NCI-H1105 treated with DMSO at 0.1 percent for 48 hours (cell line): ENCODE measurements around the gene JMJD6.
"Not testable (repeated sequence)": the region's sequence is repeated elsewhere in the genome, so short reads cannot be mapped to it uniquely, and the experiment has no call there.

Experiments used
- DNase-seq: peaks from one replicate; lab custom pipeline; 2025; lab: John Stamatoyannopoulos, UW

JMJD6 gene

DNA sequence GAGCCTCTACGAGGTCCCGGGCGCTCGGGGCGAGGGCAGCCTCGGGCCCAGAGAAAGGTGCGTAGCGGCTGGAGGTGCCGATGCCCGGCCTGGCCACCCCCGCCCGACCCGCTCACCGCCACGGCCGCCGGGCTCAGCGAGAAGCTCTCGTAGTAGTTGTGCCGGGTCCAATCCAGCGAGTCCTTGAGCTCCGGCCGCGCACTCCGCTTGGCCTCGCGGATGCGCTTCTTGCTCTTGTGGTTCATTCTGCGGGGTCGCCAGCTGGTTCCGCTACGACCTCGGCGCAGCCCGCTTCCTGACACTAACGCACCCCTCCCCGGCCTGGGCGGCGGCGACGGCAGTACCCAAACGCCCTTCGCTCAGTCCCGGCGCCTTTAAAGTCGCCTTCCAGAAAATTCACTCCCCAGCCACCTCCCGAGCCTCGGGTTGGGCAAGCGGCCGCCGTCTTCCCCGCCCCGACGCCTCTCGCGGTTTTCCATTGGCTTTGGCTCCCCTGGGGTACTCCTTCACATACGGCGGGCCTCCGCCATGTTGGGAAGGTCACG is at the start of gene JMJD6:
JMJD6 (minus strand) TSS at position 376 of the 545 bp plus-strand sequence; CDS start at position 245, 131 bp downstream.
- peak; percentile 95 for DNase-seq

DNA sequence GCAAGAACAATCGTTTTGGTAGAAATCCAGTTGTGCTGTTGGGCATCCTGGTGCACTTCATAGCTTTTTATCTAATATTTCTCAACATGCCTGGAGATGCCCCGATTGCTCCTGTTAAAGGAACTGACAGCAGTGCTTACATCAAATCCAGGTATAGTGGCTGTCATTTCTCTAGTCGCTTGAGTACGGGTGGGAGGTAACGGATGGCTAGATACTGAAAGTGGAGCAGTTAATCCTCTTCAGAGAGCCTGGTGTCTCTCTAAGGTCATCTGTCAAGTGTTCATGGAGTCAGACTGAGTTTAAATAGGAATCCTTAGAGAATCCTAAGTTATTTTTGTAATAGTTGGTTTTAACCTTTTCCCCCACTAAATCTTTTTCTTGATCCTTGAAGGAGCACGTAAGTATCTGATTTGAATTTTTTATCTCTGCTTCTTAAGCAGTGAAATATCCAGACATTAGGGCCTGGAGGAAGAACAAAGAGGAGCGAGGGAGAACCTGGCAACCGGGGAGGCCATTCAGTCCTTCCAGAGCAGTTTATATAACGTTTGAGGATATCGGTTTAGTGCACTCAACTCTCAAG is 48.7 kb upstream of the JMJD6 start:
- DNase-seq, result no peak

DNA sequence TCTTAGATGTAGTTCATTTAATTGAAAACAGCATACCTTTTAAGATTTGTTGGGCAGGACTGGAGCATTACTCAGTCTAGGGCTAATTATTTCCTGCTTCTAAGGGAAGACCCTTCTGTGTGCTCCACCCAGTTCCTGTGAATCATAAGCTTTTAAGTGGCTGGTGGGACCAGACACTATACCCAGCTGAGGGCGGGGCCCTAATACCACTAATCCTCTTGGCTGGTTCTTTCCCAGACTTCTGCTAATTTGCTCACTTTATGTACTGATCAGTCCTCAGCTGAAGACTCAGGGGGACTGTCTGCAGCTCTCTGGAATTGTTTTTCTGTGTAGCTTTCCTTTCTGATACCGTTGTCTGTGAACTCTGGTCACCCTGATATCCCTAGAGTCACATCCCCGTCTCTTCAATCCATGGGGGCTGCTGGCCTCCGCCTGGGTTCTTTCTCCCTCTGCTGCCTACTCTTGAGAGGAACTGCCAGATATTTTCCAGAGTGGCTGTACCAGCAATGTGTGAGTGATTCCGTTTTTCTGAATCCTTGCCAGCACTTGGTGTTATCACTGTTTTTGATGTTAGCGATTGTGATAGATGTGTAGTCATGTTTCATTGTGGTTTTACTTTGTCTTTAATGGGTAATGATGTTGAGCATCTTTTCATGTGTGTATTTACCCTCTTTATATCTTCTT is 46.6 kb upstream of the JMJD6 start:
- DNase-seq, result no peak

DNA sequence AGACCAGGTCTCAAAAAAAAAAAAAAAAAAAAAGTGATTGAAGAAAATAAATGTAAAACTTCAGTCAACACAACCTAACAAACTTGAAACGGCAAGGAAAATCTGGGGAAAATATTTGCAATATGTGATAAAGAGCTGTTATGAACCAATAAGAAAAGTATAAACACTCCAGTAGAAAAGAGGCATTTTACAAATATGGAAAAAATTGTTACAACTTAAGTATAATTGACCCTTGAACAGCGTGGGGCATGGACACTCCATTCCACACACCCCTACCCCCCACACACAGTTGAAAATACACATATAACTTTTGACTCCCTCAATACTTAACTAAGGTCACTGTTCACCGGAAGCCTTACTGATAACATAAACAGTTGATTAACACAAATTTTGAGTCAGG is 32.2 kb upstream of the JMJD6 start:
- no peak for DNase-seq

DNA sequence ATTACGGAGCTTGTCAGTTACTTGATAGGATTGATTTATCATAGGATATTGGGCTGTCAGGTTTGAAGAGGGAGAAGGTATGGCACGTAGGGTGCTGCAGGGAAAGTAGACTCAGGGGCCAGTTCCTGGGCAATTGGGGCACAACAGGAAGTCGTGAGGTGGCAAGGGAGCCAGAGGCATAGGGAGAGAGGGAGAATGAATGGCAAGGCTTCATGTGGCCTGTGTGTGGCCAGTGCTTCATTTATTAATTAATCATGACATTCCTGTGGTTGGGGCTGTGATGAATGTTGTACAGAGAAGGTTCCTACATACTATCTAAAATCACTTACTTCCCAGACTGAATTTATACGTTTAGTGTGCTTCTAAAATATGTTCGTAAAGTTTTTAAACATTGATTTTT is 30.9 kb upstream of the JMJD6 start:
- DNase-seq, result no peak

DNA sequence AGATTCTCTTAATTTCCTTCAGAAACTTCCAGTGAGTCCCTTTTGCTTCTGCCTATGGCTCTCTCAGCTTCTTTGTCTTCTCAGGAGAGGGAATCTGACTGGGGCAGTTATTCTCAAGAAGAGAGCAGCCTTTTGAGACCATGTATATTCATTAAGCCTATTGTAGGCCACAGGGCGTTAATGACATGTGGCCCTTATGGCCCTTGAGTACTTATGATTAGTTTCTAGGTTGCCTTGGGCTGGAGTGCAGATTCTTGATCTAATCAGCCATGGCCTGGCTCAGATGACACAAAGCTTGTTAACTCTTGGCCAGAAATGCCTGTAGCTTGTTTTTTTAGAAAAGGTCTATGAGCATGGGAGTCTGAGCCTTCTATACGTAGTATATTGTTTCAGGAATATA is 28.9 kb upstream of the JMJD6 start:
- no peak for DNase-seq

DNA sequence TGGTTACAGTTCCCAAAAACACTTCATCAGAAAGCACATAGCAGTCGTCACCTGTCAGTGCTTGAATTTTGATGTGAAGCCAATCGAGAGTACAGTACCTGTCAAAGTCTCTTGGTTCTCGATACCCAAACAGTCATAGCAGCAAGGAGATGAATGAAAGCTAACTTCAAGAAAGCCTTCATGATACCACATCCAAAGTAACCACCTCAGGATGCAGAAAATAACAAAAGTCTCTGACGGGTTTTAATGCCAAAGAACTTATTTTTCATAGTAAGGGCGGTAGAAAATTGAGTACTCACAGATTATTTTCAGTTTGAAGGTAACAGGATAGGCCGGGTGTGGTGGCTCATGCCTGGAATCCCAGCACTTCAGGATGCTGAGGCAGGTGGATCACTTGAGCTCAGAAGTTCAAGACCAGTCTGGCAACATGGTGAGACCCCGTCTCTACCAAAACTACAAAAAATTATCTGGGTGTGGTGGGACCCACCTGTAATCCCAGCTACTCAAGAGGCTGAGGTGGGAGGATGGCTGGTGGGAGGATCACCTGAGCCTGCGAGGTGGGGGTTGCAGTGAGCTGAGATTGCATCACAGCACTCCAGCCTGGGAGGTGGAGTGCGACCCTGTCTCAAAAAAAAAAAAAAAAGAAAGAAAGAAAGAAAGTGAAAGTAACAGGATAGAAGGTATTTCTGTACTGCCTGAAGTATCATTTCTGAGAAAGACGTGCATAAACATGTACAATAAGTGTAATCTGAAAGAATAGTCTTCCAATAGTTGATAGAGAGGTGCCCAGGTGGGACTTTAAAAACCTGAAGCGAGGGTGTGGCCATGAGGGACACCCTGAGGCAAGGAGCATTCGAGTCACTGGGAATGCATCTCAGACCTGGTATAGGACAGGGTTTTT is 26.9 kb upstream of the JMJD6 start:
- no peak for DNase-seq

DNA sequence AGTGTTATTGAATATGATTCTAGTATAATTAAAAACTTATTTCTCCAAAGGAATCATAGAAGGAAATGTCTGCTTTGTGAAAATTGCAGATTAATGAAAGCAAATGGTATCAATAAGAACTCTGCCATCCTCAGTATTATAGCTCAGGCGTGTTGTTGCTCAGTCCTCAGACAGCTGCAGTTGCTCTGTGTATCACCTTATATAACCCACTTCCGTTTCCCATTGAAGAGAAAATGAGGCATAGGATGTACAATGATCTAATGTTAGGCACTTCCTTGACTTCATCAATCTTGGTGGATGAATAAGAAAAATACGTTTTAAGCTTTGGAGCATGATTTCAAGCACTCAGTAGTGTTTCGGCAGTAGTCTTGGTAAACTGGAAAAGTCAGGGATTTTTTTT is 25.6 kb upstream of the JMJD6 start:
- no peak for DNase-seq

DNA sequence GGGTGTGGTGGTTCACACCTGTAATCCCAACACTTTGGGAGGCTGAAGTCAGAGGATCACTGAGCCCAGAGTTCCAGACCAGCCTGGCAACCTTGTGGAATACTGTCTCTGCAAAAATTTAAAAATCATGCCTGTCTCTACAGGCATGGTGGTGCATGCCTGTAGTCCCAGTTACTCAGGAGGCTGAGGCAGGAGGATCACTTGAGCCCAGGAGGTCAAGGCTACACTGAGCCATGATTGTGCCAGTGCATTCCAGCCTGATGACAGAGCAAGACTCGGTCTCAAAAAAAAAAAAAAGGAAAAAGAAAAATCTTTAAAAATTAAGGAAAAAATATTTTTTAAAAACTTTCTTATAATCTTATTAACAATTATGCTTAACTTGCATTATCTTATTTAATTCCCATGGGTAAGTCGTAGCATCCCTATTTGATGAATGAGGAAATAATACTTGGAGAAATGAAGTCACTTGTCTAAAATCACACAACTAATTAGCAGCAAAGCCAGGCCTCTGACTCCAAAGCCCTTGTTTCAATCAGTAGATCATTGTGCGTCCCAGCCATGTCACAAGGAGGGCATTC is 25.1 kb upstream of the JMJD6 start:
- no peak for DNase-seq

DNA sequence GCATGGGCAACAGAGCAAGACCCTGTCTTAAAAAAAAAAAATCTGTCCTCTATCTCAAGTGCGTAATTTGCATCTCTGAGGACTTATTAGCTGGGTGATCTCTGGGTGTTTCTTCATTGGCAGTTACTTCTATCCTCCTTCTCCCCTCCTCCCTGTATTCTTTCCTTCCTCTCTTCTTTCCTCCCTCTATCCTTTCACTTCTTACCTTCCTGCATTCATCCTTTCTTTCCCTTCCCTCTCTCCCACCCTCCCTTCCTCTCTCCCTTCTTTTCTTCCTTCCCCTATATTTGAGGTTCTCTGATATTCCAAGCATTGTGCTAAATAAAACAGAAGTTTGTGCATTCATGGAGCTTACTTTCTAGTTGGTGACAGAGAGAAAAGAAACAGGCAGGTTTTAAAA is 22.3 kb upstream of the JMJD6 start:
- no peak for DNase-seq

DNA sequence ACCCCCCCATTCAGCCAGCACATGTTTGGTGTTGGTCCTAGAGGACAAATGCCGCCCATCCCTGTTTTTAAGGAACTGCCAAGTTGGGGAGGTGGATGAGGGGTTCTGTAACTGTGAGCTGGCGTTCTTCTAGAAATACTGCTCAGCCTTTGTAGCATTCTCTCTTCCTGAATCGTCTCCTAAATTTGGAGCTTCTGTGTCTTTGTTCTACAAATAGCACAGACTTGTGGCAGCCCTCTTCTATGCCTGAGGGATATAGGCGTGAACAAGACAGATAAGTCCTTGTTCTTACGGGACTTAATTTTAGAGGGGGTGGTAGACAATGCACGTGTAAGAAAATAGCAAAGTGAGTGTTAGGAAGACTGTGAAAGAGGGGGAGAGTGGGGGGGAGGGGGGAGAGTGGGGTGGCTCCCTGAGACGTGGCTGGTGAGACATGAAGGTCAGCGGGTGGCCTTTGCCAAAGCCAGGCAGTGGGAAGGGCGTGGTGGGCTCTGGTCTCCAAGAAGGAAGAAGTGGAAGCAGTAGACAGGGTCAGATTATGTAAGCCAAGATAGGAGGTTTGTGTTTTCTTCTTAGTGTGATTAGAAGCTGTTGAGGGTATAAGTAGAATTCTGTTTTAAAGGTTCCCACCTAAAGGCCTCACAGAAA is 21.4 kb upstream of the JMJD6 start:
- DNase-seq, result no peak

DNA sequence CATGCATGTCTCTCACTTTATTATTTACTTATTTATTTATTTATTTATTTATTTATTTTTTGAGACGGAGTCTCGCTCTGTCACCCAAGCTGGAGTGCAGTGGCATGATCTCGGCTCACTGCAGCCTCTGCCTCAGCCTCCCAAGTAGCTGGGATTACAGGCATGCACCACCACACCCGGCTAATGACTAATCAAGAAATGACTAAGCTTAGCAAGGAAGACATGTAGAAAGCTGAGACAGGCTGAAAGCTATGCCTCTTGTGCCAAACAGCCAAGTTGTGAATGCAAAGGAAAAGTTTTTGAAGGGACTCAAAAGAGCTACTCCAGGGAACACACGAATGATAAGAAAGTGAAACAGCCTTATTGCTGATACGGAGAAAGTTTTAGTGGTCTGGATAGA is 19.4 kb upstream of the JMJD6 start:
- not testable (repeated sequence) for DNase-seq

DNA sequence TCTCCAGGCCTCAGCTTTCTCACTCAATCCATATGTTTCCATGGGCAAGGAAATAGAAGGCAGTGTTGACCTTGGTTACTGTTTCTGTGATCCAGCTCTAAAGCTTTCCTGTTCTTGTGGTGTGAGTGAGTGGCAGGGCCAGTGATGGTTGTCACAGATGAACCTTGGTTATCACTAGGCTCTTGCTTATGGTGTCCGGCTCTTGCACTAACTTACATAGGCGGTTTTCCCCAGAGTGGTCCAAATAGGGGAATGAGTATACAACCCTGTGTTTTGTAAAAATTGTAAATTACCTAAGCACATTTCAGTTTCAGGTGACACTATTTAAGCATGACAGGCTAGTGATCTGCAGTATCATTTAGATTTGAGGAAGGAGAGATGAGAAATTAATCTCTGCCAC is 18.3 kb upstream of the JMJD6 start:
- DNase-seq, result no peak

DNA sequence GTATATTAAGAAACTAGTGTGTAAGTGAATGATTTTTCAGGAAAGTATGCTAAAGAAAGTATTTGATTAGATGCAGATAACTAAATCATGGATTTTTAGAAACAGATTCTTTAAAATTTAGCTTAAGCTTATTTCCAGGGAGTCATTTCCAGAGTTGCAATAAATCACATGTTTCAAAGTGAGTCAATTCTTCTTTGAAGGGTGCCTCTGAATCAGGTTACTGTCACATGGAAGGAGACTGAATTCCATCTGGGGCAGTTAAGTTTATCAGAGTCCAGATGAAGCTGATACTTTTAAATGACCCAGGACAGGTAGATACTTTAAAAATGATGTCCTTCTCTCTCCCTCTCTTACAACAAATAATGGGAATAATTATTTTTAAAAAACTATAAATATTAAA is 16.6 kb upstream of the JMJD6 start:
- DNase-seq, result no peak

DNA sequence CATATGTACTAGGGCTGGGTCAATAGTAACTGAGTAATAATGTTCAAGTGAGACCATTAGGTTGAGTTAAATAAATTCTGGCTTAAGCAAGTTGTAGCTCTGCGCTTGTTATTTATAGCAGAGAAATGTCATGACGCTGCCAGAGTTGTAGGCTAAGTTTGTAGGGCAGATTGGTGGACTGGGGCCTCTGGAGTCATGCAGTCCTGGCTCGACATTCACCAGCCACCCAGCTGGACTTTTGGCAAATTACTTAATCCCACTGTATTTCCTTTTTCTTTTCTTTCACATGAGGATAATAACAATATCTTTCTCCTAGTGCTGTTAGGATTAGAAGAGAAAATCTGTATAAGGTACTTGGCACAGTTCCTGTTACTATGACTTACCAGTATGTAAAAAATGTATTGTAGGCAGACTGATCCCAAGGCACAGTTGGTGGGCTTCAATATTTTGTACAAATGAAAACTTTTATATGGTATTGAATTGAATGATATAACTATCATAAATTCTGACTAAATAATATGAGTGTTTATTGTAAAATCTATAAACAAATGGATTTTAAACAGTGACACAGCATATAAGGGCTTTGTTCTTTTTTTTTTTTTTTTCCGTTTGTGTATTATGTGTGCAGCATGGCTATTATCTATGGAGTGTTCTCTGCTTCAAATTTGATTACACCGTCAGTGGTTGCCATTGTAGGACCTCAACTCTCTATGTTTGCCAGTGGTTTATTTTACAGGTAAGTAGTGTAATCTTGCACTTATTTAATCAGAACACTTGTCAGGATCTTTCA is 14.1 kb upstream of the JMJD6 start:
- DNase-seq, result no peak

DNA sequence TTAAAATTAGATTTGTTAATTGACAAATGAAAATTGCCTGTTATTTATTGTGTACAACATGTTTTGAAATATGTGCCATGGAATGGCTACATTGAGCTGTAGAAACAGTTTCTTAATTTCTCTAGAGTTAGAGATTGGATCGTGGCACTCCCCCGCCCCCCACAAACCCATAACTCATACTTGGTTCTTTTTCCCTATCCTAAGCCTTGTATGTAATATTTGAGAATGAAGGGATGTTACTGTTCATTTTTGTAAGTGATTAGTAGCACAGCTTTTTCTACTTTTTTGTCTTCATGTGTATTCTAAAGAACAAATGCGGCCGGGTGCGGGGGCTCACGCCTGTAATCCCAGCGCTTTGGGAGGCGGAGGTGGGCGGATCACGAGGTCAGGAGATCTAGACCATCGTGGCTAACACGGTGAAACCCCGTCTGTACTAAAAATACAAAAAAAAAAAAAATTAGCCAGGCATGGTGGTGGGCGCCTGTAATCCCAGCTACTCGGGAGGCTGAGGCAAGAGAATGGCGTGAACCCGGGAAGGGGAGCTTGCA is 13.2 kb upstream of the JMJD6 start:
- not testable (repeated sequence) for DNase-seq

DNA sequence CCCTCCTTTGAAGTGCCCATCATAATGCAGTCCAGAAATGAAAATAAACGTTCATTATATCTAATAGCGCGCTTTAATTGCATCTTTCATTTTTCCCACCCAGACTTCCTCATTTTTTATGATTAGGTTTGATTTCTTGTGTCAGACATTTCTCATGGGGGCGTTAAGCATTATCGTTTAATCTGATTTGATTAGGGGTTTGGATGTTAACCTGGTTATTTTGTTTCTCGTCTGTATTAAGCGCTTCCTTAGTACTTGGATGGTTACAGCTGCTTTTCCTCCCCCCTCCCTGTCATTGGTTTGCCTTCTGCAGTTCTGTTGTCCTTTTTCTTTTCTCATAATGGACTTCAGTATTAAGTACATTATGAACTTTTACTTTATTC is 12.1 kb upstream of the JMJD6 start:
- no peak for DNase-seq

DNA sequence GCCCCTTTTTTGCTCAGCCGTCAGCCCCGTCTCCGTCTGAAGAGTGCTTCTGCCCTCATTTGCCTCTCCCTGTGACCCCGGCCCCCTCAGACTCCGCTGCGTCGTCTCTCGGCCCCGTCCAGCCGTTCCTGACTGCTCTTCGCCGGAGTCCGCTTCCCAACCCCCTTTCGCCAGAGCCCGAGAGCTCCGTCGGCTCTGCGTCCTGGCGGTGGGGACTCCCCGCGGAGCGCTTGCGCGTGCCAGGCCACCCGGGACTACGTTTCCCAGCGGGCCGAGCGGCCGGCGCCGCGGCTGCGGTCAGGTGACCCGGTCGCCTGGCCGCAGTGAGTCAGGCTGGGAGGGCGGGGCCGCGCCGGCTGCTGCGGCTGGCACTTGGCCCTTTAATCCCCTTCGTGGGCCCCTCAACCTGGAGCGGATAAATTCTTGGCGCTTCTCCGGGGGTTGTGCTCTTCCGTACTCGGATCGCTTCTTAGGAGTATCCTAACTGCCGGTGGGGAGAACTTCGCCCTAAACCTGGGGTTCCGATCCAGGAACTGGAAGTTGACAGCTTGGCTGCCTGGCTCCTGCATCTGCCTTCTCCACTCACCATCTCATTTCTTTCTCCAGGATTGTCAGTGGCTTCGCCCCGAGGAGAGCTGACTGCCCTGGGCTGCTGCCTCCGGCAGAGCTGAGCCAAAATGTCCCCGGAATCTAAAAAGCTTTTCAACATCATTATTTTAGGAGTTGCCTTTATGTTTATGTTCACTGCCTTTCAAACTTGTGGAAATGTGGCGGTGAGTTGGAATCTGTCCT is 11.5 kb upstream of the JMJD6 start, which contains the start of gene MFSD11:
MFSD11 (plus strand) TSS at position 444 of the 792 bp plus-strand sequence; CDS start at position 678, 234 bp downstream.
- peak; percentile 93 for DNase-seq

DNA sequence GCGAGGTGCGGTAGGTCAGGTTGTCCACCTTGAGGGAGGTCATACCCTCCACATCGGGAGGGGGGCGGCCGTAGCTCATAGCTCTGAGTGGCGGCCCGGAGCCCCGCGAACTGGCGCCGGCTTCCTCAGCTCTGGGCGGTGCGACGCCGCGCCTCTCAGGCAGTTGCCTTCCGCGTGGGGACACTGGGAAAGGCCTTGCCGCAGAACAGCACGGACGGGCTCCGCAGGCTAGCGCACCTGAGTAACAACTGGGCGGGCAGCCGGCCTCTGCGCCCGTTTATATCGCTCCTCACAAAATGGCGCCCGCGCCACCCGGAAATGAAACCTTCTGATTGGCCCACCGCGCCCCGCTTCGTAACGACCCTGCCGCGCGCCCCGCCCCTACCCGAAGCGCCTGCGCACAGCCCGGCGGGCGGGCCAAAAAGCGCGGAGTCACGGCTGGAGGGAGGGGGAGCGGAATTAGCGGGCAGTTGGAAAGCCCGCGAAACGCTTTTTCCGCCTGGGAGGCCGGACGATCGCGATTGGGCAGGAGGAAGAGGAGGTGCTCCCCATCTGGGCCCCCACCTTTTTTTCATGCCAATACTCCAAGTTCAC is 10.8 kb upstream of the JMJD6 start, which contains the start of gene SRSF2:
SRSF2 (minus strand) TSS at position 250 of the 594 bp plus-strand sequence; CDS start at position 79, 171 bp downstream.
- DNase-seq, result peak; percentile 95
